ENCODE data around the gene VTA1.

DNA sequence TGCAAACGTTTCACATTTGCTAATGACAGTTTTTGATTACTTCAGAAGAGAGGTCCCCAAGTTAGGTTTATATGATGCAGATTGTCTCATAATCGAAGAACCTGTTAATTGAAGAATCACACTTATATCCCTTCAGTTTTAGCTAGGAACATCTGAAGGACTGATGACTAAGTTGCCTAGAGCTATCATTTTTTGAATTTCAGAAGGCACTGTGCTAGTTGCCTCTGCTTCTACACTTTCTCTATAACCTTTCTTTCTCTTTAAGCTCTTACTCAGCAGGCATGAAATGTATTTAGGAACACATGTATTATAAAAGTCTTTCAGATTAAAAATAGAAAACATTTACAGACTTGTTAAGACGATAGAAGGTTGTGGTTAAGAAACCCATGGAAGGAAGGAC lies 28.7 kb upstream of the VTA1 start:
- no peak for TF ChIP-seq GATA2 (CRISPR knock-in tag; IDR thresholded peaks at IDR 0.05)
- TF ChIP-seq, protein P1, sequence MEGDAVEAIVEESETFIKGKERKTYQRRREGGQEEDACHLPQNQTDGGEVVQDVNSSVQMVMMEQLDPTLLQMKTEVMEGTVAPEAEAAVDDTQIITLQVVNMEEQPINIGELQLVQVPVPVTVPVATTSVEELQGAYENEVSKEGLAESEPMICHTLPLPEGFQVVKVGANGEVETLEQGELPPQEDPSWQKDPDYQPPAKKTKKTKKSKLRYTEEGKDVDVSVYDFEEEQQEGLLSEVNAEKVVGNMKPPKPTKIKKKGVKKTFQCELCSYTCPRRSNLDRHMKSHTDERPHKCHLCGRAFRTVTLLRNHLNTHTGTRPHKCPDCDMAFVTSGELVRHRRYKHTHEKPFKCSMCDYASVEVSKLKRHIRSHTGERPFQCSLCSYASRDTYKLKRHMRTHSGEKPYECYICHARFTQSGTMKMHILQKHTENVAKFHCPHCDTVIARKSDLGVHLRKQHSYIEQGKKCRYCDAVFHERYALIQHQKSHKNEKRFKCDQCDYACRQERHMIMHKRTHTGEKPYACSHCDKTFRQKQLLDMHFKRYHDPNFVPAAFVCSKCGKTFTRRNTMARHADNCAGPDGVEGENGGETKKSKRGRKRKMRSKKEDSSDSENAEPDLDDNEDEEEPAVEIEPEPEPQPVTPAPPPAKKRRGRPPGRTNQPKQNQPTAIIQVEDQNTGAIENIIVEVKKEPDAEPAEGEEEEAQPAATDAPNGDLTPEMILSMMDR (IDR thresholded peaks at IDR 0.05) = no peak
- TF ChIP-seq MEF2A (IDR thresholded peaks at IDR 0.05; ENCODE audit: borderline replicate concordance, low read depth) = no peak
- TF ChIP-seq GABPA (IDR thresholded peaks at IDR 0.05; ENCODE audit: low read depth) = no peak
- no peak for TF ChIP-seq YY1 (IDR thresholded peaks at IDR 0.05; ENCODE audit: low read depth)
- TF ChIP-seq EP300 (IDR thresholded peaks at IDR 0.05; ENCODE audit: borderline replicate concordance in 1 of 2, low read depth in 1 of 2, low read length in 1 of 2) = no peak
- TF ChIP-seq, protein P2, sequence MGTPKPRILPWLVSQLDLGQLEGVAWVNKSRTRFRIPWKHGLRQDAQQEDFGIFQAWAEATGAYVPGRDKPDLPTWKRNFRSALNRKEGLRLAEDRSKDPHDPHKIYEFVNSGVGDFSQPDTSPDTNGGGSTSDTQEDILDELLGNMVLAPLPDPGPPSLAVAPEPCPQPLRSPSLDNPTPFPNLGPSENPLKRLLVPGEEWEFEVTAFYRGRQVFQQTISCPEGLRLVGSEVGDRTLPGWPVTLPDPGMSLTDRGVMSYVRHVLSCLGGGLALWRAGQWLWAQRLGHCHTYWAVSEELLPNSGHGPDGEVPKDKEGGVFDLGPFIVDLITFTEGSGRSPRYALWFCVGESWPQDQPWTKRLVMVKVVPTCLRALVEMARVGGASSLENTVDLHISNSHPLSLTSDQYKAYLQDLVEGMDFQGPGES (IDR thresholded peaks at IDR 0.05; ENCODE audit: low read depth, low read length) = no peak
- no peak for TF ChIP-seq SMC3 (IDR thresholded peaks at IDR 0.05; ENCODE audit: low read depth, low read length)
- no peak for TF ChIP-seq EZH2phosphoT487 (IDR thresholded peaks at IDR 0.05; ENCODE audit: borderline replicate concordance, low read depth)
- TF ChIP-seq, protein P3, sequence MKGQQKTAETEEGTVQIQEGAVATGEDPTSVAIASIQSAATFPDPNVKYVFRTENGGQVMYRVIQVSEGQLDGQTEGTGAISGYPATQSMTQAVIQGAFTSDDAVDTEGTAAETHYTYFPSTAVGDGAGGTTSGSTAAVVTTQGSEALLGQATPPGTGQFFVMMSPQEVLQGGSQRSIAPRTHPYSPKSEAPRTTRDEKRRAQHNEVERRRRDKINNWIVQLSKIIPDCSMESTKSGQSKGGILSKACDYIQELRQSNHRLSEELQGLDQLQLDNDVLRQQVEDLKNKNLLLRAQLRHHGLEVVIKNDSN (IDR thresholded peaks at IDR 0.05; ENCODE audit: borderline replicate concordance, low read depth) = no peak
- no peak for TF ChIP-seq RFX5 (IDR thresholded peaks at IDR 0.05; ENCODE audit: low read length)
